Body of pancreas (tissue), 4 donors: ENCODE data around the gene RHOC.
"Not testable (repeated sequence)": the region's sequence is repeated elsewhere in the genome, so short reads cannot be mapped to it uniquely, and the experiment has no call there.

Experiments
- CTCF ChIP-seq, 7 experiments: fragments of 450-650 bp in 4 of 7; fragments of 200-600 bp in 3 of 7; sonication (generic) in 3 of 7; IDR thresholded peaks; one replicate each; pipeline ENCODE4 v1.5.1; 2016 to 2019; ENCODE audit warnings: antibody characterized with exemption in 7 of 7
- POLR2A ChIP-seq, 3 donors: fragments of 450-650 bp; IDR thresholded peaks; one replicate each; pipeline ENCODE4 v1.6.1; 2016; ENCODE audit warnings: antibody characterized with exemption in 3 of 3, mild to moderate bottlenecking in 2 of 3

DNA sequence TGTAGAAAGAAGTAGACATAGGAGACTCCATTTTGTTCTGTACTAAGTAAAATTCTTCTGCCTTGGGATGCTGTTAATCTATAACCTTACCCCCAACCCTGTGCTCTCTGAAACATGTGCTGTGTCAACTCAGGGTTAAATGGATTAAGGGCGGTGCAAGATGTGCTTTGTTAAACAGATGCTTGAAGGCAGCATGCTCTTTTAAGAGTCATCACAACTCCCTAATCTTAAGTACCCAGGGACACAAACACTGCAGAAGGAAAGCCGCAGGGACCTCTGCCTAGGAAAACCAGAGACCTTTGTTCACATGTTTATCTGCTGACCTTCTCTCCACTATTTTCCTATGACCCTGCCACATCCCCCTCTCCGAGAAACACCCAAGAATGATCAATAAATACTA lies 22.1 kb upstream of the RHOC start:
- TF ChIP-seq CTCF, POLR2A (IDR thresholded peaks at IDR 0.05): not testable (repeated sequence)
